Esophagus muscularis mucosa (tissue), 4 donors: ENCODE results near the gene CDK5R1. TPM values are rescaled to one million over a fixed set of nuclear protein-coding genes. Genes with fewer than 3 reads are reported as not detected.

ENCODE experiments used
- DNase-seq: peaks from one replicate; pipeline ENCODE4 v3.0.0-alpha.2; 2017; ENCODE audit errors: extremely low spot score
- H3K27ac ChIP-seq, 4 donors: fragments of 200-600 bp; sonication (generic); replicated peaks in 1 of 4; 1 replicate in 3 of 4; 2 replicates in 1 of 4; pipeline ENCODE4 v1.5.1; 2016 to 2019; ENCODE audit warnings: mild to moderate bottlenecking in 1 of 4
- H3K27me3 ChIP-seq, 4 donors: fragments of 200-600 bp; sonication (generic); one replicate each; pipeline versions ENCODE4 v1.5.1 to v1.6.0; 2016 to 2019
- H3K36me3 ChIP-seq, 4 donors: fragments of 200-600 bp; sonication (generic); one replicate each; pipeline ENCODE4 v1.5.1; 2016 to 2019
- H3K4me1 ChIP-seq, 4 donors: fragments of 200-600 bp; sonication (generic); one replicate each; pipeline ENCODE4 v1.5.1; 2016 to 2019
- H3K4me3 ChIP-seq, 4 donors: fragments of 200-600 bp; sonication (generic); 1 replicate in 2 of 4; 2 replicates in 2 of 4; pipeline ENCODE4 v1.5.1; 2016 to 2019; ENCODE audit warnings: mild to moderate bottlenecking in 4 of 4, moderate library complexity in 1 of 4
- H3K9me3 ChIP-seq, 4 donors: fragments of 200-600 bp; sonication (generic); 1 replicate in 3 of 4; 2 replicates in 1 of 4; pipeline ENCODE4 v1.5.1; 2016 to 2019
- EP300 ChIP-seq: sonication (generic); formaldehyde crosslinking; IDR thresholded peaks from one replicate; pipeline ENCODE4 v1.6.1; 2017; ENCODE audit warnings: antibody characterized with exemption
- POLR2A ChIP-seq: fragments of 450-650 bp; IDR thresholded peaks from one replicate; pipeline ENCODE4 v1.6.1; 2017; ENCODE audit warnings: antibody characterized with exemption, moderate library complexity, mild to moderate bottlenecking, low read depth
- POLR2AphosphoS5 ChIP-seq, 2 donors: sonication (generic); formaldehyde crosslinking; IDR thresholded peaks; one replicate each; pipeline ENCODE4 v1.6.1; 2017; ENCODE audit warnings: antibody characterized with exemption in 2 of 2
- WGBS: methylation state at CpG from one replicate; pipeline ENCODE4 v1.1.5; 2018; 5-methylcytosine and 5-hydroxymethylcytosine counted together
- intact Hi-C: fragments of 100-400 bp; cut with DNase I; formaldehyde crosslinking; loops from one replicate; pipeline ENCODE4 v1.15.1; 2023
- total RNA-seq, 4 donors: library from RNA; depleted of rRNA; stranded (reverse); fragments of >200 nt; gene quantifications; one replicate each; pipeline versions ENCODE4 v1.1.0 to v1.2.1, GENCODE V29; 2016
- TF ChIP-seq, protein P1 (sequence below), 3 experiments: fragments of 200-600 bp in 2 of 3; fragments of 450-650 bp in 1 of 3; sonication (generic) in 2 of 3; IDR thresholded peaks; one replicate each; pipeline ENCODE4 v1.5.1; 2017 to 2019; ENCODE audit warnings: antibody characterized with exemption in 3 of 3, mild to moderate bottlenecking in 2 of 3, moderate library complexity in 1 of 3

CDK5R1 gene
- total RNA-seq, 4 donors from 2014 or later, result 0.33 to 1.2 (median 0.64) TPM

DNA sequence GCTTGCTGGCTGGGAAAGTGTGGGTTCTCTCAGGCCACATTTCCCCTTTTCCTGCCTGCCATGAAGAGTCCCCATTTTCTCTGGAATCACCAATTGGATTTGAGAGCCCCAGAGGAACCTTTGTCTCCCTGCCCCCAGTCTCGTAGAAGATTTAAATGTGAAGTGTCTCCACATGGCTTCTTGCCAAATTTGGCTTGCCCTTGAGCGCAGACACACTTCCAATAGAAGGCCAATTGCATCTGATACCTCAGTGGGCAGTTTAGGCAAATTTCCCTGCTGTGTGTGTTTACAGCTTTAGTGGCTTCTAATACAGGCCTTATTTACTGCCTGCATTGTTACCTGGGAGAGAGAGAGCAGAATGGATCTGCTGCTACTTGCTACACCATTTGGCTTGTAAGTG is 29.7 kb downstream of the CDK5R1 start:
- peaks cover 18 to 22% (median 21%) of the 10 kb centered on the region in 4 donors for H3K4me1 ChIP-seq
- no peak for TF ChIP-seq POLR2A
- TF ChIP-seq POLR2AphosphoS5 (IDR thresholded peaks at IDR 0.05), result no peak
- TF ChIP-seq, protein P1, sequence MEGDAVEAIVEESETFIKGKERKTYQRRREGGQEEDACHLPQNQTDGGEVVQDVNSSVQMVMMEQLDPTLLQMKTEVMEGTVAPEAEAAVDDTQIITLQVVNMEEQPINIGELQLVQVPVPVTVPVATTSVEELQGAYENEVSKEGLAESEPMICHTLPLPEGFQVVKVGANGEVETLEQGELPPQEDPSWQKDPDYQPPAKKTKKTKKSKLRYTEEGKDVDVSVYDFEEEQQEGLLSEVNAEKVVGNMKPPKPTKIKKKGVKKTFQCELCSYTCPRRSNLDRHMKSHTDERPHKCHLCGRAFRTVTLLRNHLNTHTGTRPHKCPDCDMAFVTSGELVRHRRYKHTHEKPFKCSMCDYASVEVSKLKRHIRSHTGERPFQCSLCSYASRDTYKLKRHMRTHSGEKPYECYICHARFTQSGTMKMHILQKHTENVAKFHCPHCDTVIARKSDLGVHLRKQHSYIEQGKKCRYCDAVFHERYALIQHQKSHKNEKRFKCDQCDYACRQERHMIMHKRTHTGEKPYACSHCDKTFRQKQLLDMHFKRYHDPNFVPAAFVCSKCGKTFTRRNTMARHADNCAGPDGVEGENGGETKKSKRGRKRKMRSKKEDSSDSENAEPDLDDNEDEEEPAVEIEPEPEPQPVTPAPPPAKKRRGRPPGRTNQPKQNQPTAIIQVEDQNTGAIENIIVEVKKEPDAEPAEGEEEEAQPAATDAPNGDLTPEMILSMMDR (IDR thresholded peaks at IDR 0.05), result no peak
- no peak for TF ChIP-seq EP300
- no peak overlapping the region for H3K4me3 ChIP-seq
- WGBS, result 92% methylated on average over 2 of the region's 2 CpGs
- no peaks in the 10 kb centered on the region for H3K27me3 ChIP-seq
- H3K27ac ChIP-seq, result no peak overlapping the region
- no peak for DNase-seq
- intact Hi-C loops, result no loop called here
- no peaks in the 10 kb centered on the region for H3K9me3 ChIP-seq
- H3K36me3 ChIP-seq, result no peaks in the 10 kb centered on the region

DNA sequence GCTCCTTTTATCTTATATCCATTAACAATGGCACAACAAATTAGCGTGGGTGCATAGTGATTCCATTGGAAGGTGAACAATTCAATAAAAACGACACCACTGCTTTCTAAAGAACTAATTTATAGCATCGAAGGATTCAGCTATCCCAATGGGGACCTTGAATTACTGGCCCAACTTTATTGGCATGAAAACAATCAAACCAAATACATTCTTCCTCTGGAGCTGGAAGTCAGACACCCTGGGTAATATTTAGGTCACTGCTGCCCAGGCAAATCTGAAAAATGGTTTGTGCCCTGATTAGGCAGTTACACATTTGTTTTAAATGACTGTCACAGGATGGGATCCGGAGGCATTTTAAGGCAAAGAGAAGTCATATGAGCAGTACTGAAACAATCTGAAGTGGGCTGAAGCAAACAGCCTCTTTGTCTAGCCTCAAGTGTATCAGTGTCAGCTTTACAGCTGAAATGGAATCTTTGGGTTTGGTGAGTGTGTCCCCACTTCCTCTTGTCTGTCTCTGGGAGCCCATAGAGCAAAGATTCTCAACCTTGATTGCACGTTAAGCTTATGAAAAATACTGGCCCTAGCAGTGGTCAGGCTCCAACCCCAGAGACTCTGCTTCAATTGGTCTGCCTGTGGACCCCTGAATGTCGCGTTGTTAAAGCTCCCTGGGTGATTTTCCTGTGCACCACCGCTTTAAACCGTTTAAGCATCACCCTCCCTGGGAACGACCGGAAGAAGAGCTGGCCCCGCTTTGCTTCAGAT is 30.3 kb downstream of the CDK5R1 start:
- Histone ChIP-seq H3K36me3 (no peaks in the 10 kb centered on the region), H3K9me3 (no peaks in the 10 kb centered on the region), H3K27ac (no peak overlapping the region), H3K27me3 (no peaks in the 10 kb centered on the region), H3K4me3 (no peak overlapping the region), H3K4me1 (peaks cover 18 to 22% (median 21%) of the 10 kb centered on the region in 4 donors)
- DNase-seq, result no peak
- intact Hi-C loops, result no loop called here
- 85% methylated on average over 12 of the region's 12 CpGs for WGBS
- TF ChIP-seq POLR2AphosphoS5 (IDR thresholded peaks at IDR 0.05), result no peak
- TF ChIP-seq, protein P1 (IDR thresholded peaks at IDR 0.05), result no peak
- TF ChIP-seq EP300, result no peak
- no peak for TF ChIP-seq POLR2A

DNA sequence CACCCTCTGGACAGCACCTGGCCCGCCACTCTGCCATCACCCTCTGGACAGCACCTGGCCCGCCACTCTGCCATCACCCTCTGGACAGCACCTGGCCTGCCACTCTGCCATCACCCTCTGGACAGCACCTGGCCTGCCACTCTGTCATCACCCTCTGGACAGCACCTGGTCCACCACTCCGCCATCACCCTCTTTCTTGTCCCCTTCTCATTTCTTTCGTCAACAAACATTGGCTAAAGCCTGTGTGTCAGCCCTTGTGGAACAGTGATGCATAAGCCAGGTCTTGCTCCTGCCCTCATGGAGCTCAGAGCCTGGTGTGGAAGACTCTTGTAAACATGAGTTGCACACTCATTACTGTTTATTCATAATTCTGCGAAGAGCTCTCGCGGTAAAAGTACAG is 31.2 kb downstream of the CDK5R1 start:
- intact Hi-C loops, result no loop called here
- TF ChIP-seq, protein P1 (IDR thresholded peaks at IDR 0.05), result no peak
- TF ChIP-seq POLR2A (no peak), EP300 (no peak), POLR2AphosphoS5 (IDR thresholded peaks at IDR 0.05) (no peak)
- no peak overlapping the region for H3K4me3 ChIP-seq
- H3K27ac ChIP-seq, result no peak overlapping the region
- H3K36me3 ChIP-seq, result no peaks in the 10 kb centered on the region
- no peaks in the 10 kb centered on the region for H3K9me3 ChIP-seq
- DNase-seq, result no peak
- WGBS, result 92% methylated on average over 7 of the region's 7 CpGs
- no peaks in the 10 kb centered on the region for H3K27me3 ChIP-seq
- peaks cover 18 to 22% (median 21%) of the 10 kb centered on the region in 4 donors for H3K4me1 ChIP-seq

DNA sequence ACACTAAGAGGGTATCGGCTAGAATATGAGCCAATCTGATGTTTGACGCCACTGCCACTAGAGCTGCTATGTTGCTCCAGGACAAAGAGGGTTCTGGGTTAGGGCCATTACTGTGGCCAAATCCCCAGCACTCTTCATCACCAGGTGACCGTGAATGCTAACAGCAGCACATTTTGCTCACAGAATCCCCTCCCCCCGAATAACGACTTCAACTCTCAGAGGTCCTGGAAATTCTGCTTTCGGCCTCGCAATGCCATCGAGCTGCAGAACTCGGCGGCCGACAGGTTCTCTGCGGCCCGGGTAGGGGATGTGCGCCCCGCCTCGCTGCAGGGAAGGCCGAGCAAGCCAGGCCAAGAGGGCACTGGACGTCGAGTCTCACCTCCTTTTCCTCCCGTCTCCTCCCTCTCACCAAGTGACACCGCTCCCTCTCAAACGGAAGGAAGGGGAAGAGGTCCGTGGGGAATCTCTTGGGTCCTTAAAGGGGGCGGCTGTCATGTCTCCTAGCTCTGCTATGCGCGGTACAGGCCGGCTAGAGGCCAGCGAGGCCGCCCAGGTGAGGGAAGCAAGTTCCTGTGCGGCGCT is 31.9 kb downstream of the CDK5R1 start:
- DNase-seq, result no peak
- Histone ChIP-seq H3K9me3 (no peaks in the 10 kb centered on the region), H3K4me1 (peaks cover 18 to 22% (median 21%) of the 10 kb centered on the region in 4 donors), H3K27me3 (no peaks in the 10 kb centered on the region), H3K4me3 (peak overlapping the region; percentile 56 to 66 (median 58)), H3K36me3 (no peaks in the 10 kb centered on the region), H3K27ac (no peak overlapping the region)
- TF ChIP-seq EP300, result no peak
- no peak for TF ChIP-seq POLR2AphosphoS5 (IDR thresholded peaks at IDR 0.05)
- intact Hi-C loops, result no loop called here
- WGBS, result 56% methylated on average over 15 of the region's 31 CpGs

DNA sequence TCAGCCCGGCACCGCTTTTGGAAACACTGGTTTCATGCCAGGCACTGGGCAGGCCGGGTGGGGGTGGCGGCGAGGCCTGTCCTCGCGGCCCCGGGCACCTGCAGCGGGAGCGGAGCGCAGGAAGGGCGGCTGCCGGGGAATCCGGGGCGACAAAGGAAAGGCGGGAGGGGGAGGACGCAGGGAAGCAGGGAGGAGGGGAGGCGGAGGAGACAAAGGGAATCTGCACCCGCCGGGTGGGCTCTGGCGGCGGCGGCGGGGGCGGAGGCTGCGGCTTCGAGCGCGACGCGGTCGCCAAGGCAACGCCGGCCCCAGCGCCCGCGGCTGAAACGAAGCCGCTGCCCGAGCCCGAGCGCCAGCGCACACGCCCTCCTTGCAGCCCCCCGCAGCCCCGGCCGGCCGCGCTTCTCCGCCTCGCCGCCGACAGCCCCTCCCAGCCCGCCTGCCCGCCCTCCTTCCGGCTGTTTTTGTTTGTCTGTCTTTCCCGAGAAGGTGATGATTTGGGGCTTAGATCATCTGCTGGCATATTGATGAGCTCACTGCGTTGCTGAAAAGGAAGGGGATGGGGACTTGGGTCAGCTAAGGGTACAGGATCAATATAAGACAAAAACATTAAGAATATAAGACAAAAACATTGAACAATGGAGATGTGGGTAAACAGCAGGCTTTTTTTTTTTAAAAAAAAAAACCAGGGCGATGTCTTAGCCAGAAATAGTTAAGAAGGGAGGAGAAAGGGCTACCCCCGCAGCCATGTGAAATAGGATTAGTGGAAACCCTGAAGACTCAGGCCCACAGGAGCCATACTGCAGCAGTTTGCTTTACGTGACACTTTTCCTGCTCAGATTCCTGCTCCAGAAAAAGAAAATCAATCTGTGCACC is 32.7 kb downstream of the CDK5R1 start:
- no peaks in the 10 kb centered on the region for H3K9me3 ChIP-seq
- H3K4me1 ChIP-seq, result peaks cover 18 to 22% (median 21%) of the 10 kb centered on the region in 4 donors
- WGBS, result 2% methylated on average over 23 of the region's 61 CpGs
- intact Hi-C loops, result no loop called here
- no peaks in the 10 kb centered on the region for H3K27me3 ChIP-seq
- no peaks in the 10 kb centered on the region for H3K36me3 ChIP-seq
- no peak for DNase-seq
- peak overlapping the region; percentile 56 to 66 (median 58) for H3K4me3 ChIP-seq
- TF ChIP-seq, protein P1 (IDR thresholded peaks at IDR 0.05), result no peak
- TF ChIP-seq POLR2AphosphoS5 (IDR thresholded peaks at IDR 0.05) (no peak), EP300 (no peak), POLR2A (no peak)
- H3K27ac ChIP-seq, result no peak overlapping the region
